HL-60 (cell line): ENCODE measurements around the gene DOC2B.
"Not testable (repeated sequence)": the region's sequence is repeated elsewhere in the genome, so short reads cannot be mapped to it uniquely, and the experiment has no call there.

ENCODE experiments used
- DNase-seq, 2 experiments: peaks; one replicate each; pipeline ENCODE4 v3.0.0-alpha.2; 2010 to 2020; ENCODE audit warnings: low read depth in 1 of 2, low spot score in 1 of 2
- H3K27ac ChIP-seq: fragments of 250-450 bp; sonication (Bioruptor Pico); replicated peaks from 2 replicates; pipeline ENCODE4 v1.5.1; 2020; ENCODE audit warnings: mild to moderate bottlenecking, moderate library complexity
- H3K27me3 ChIP-seq: fragments of 250-450 bp; sonication (Bioruptor Pico); 2 replicates; pipeline ENCODE4 v1.5.1; 2021; ENCODE audit warnings: mild to moderate bottlenecking, moderate library complexity; ENCODE audit not compliant: insufficient read depth, poor library complexity, severe bottlenecking
- H3K4me3 ChIP-seq: replicated peaks from 2 replicates; pipeline ENCODE4 v1.5.1; 2011; ENCODE audit warnings: mild to moderate bottlenecking, control low read depth, low read length; ENCODE audit not compliant: insufficient read depth
- GABPA ChIP-seq: IDR thresholded peaks from 2 replicates; pipeline ENCODE4 v1.6.1; 2012; ENCODE audit warnings: low read depth
- POLR2AphosphoS5 ChIP-seq: IDR thresholded peaks from 2 replicates; pipeline ENCODE4 v1.6.1; 2012; ENCODE audit warnings: low read depth
- SPI1 ChIP-seq: IDR thresholded peaks from 2 replicates; pipeline ENCODE4 v1.6.1; 2012; ENCODE audit warnings: low read depth, mild to moderate bottlenecking, borderline replicate concordance
- TF ChIP-seq, protein P1 (sequence below): IDR thresholded peaks from 2 replicates; pipeline ENCODE4 v1.6.1; 2012; ENCODE audit warnings: low read depth; ENCODE audit not compliant: insufficient replicate concordance
- TF ChIP-seq, protein P2 (sequence below): IDR thresholded peaks from one replicate; pipeline ENCODE4 v1.5.1; 2011; ENCODE audit warnings: low read length, control low read depth, inconsistent platforms; ENCODE audit not compliant: insufficient read depth

The DOC2B gene

DNA sequence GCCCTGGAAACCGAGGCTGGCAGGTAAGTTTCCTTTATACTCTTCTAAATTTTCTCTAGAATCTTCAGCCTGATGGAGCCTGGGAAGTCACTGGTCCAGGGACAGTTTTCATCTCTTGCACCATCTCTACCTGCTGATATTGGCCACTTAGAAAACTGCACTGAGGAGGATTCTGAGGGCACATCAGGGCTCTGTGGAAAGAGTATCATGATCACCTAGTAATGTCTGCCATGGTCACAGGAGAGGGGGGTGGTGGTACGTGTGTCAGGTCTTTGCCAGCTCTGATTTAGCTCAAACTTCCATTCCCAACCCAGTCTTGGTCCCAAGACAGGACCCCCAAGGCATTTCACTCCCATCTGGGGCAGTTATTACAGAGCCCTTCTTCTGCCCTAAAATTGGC lies 35.2 kb upstream of the DOC2B start:
- H3K27ac ChIP-seq = no peak overlapping the region
- TF ChIP-seq, protein P1, sequence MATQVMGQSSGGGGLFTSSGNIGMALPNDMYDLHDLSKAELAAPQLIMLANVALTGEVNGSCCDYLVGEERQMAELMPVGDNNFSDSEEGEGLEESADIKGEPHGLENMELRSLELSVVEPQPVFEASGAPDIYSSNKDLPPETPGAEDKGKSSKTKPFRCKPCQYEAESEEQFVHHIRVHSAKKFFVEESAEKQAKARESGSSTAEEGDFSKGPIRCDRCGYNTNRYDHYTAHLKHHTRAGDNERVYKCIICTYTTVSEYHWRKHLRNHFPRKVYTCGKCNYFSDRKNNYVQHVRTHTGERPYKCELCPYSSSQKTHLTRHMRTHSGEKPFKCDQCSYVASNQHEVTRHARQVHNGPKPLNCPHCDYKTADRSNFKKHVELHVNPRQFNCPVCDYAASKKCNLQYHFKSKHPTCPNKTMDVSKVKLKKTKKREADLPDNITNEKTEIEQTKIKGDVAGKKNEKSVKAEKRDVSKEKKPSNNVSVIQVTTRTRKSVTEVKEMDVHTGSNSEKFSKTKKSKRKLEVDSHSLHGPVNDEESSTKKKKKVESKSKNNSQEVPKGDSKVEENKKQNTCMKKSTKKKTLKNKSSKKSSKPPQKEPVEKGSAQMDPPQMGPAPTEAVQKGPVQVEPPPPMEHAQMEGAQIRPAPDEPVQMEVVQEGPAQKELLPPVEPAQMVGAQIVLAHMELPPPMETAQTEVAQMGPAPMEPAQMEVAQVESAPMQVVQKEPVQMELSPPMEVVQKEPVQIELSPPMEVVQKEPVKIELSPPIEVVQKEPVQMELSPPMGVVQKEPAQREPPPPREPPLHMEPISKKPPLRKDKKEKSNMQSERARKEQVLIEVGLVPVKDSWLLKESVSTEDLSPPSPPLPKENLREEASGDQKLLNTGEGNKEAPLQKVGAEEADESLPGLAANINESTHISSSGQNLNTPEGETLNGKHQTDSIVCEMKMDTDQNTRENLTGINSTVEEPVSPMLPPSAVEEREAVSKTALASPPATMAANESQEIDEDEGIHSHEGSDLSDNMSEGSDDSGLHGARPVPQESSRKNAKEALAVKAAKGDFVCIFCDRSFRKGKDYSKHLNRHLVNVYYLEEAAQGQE = no peak
- TF ChIP-seq POLR2AphosphoS5 (no peak), GABPA (no peak), SPI1 (no peak)
- no peak overlapping the region for H3K4me3 ChIP-seq
- DNase-seq = no peak
- no peaks in the 10 kb centered on the region for H3K27me3 ChIP-seq

DNA sequence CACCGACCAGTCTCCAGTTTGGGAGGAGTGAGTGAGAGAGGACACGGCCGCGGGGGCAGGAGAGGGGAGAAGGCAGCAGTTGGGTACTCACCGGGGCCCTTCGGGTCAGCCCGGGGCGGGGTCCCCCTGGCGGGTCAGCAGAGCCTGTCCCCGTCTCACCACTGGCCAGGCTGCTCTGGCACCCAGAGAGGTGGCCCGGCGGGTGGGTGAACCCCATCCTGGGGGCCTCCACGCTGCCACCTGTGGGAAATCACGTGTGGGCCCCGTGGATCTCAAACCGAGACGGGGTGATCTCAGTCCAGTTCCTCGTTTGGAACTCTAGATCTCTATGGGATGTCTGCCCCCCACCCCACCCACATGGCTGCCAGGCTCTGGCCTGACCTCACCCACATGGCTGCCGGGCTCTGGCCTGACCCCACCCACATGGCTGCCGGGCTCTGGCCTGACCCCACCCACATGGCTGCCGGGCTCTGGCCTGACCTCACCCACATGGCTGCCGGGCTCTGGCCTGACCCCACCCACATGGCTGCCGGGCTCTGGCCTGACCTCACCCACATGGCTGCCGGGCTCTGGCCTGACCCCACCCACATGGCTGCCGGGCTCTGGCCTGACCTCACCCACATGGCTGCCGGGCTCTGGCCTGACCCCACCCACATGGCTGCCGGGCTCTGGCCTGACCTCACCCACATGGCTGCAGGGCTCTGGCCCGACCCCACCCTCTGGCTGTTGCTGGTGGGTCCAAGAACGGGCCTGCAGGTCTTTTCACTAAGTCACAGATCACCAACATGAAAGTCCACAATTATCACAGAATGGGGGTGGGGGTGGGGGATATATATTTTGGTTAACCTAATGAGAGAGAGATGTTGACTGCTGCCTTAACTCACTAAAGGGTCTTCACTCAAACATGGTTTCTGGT lies 34.4 kb upstream of the DOC2B start:
- not testable (repeated sequence) for H3K27ac ChIP-seq, H3K27me3 ChIP-seq, H3K4me3 ChIP-seq, DNase-seq

DNA sequence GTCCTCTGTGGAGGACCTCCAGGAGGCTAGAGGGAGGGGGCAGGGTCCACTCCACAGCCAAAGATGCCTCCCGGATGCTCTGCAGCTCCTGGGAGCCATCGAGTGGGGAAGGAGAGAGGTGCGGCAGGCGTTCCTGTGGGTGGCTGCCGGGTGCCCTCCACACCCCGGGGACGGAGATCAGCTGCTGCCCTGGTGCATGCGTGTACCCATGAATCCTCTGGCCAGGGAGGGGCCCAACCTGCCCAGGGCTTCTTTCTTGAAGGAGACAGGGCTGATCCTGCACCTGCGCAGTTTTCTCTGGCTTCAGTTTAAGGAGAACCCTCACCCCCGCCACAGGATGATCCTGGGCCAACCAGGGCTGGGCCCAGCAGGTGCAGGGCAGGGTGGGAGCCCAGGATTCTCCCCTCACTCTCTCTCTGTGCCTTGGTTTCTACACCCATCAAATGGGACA lies 33.5 kb upstream of the DOC2B start:
- TF ChIP-seq GABPA (no peak), POLR2AphosphoS5 (no peak), SPI1 (no peak)
- TF ChIP-seq, protein P2, sequence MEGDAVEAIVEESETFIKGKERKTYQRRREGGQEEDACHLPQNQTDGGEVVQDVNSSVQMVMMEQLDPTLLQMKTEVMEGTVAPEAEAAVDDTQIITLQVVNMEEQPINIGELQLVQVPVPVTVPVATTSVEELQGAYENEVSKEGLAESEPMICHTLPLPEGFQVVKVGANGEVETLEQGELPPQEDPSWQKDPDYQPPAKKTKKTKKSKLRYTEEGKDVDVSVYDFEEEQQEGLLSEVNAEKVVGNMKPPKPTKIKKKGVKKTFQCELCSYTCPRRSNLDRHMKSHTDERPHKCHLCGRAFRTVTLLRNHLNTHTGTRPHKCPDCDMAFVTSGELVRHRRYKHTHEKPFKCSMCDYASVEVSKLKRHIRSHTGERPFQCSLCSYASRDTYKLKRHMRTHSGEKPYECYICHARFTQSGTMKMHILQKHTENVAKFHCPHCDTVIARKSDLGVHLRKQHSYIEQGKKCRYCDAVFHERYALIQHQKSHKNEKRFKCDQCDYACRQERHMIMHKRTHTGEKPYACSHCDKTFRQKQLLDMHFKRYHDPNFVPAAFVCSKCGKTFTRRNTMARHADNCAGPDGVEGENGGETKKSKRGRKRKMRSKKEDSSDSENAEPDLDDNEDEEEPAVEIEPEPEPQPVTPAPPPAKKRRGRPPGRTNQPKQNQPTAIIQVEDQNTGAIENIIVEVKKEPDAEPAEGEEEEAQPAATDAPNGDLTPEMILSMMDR = no peak
- TF ChIP-seq, protein P1 = no peak
- Histone ChIP-seq H3K4me3 (no peak overlapping the region), H3K27me3 (no peaks in the 10 kb centered on the region), H3K27ac (no peak overlapping the region)
- DNase-seq = no peak

DNA sequence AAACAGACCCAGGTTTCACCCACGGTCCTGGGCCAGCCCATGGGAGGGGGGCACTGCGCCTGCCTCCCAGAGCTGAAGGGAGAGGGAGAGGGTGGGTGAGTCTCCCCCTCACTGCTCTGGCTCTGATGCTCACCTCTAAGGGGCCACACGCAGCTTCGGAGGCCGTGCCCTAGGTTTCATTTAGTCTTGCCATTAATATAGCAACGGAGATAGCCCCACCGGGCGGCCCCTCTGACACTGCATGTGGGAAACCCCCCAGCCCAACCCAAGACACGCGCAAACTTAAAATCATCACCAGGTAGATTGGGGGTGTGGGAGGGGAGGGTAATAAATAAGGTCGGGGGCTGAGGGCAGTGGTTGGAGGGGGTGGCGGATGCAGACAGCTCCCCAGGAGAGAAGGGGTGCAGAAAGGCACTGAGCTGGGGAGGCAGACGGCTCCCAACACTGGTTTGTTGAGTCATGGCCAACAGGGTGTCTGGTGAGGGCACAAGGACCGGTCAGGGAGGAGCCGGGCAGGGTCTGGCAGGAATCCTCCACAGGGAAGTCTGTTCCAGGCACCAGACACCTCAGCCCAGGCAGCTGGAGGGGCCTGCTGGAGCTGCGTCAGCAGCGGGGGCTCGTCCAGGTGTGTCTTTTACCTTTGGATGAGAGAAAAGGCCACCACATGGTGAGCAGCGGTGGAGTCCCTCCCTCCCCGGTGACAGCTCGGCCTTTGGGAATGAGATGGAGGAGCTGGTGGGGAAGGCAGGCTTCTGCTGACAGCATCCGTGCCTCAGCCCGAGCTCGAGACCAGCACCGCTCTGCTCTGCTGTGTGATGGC lies 32.0 kb upstream of the DOC2B start:
- H3K27ac ChIP-seq = no peak overlapping the region
- no peak overlapping the region for H3K4me3 ChIP-seq
- no peak for DNase-seq
- TF ChIP-seq, protein P2 = no peak
- TF ChIP-seq SPI1 (no peak), GABPA (no peak), POLR2AphosphoS5 (no peak)
- TF ChIP-seq, protein P1 = no peak
- no peaks in the 10 kb centered on the region for H3K27me3 ChIP-seq
